ENCODE results near the gene BLNK.

Gene BLNK

DNA sequence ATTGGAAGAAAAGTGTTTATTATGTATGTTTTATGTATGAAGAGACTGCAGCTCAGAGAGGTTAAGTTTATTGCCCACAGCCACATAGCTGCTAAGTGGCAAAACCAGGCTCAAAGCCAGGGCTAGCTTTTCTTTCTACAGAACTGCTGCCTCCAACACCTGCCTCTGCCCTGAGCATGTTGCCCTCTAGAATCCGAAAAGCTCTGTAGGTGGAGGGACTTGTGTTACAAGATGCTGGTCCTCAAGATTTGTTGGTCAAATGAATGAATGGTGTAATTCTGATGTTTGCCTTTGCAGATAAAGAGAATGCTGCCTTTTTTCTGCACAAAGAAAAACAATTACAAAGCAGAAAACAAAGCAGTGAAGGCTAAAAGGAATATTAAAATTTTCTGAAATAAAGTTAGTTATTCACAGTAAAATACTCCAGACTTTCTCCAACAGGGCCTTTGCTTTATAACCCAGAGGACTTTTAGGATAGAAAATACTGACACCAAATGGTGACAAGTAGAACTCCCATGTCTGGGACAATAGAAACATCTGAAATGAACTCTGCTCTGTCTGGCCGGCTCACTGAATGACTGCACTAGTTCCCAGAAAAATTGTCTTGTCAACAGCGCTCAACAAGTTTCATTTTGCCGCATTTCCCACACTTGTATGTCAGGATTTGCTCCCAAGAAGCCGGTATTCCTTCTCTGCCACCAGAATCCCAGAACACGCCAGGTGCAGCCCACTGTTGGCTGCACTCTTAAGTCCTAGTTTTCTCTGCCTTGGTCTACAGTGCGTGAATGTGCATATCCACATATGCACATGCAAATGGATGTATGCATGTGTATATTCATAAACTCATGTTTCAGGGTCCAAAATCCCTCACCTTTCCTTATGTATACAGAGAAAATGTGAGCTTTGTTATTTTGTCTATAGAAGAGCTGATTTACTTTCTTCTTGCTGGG, 21.9 kb upstream of the BLNK start:
- TF ChIP-seq CTCF (IDR thresholded peaks at IDR 0.05; ENCODE audit: borderline replicate concordance, extremely low read depth, low read length, poor library complexity, severe bottlenecking) = peak; percentile 83
- no peak for TF ChIP-seq EZH2 (IDR thresholded peaks at IDR 0.05; ENCODE audit: borderline replicate concordance, low read depth, low read length, severe bottlenecking)
- H2AFZ ChIP-seq (ENCODE audit: low read depth, low read length) = peak overlapping the region; percentile 46; the same call in 1 of the 2 replicates
- no peak overlapping the region for H3K4me3 ChIP-seq (ENCODE audit: low read depth in 1 of 2, low read length in 2 of 2)
- peaks cover 62% of the 10 kb centered on the region for H3K4me1 ChIP-seq (ENCODE audit: insufficient read depth, low read length)
- no peaks in the 10 kb centered on the region for H3K9me3 ChIP-seq (ENCODE audit: insufficient read depth, low read length, severe bottlenecking)
- no peaks in the 10 kb centered on the region for H4K20me1 ChIP-seq (ENCODE audit: insufficient read depth, low read length)
- no peaks in the 10 kb centered on the region for H3K27me3 ChIP-seq (ENCODE audit: insufficient read depth, low read length, poor library complexity)
- H3K27ac ChIP-seq (ENCODE audit: low read length) = peak overlapping the region; percentile 92
- DNase-seq = peak; percentile 48
- peak; percentile 75 for ATAC-seq (ENCODE audit: insufficient read depth, low read depth)
- H3K36me3 ChIP-seq (ENCODE audit: insufficient read depth, low read length) = peaks cover 9% of the 10 kb centered on the region; the same call in 1 of the 2 replicates
- peak overlapping the region; percentile 7; the same call in 1 of the 2 replicates for H3K9ac ChIP-seq (ENCODE audit: low read depth, low read length)
- H3K79me2 ChIP-seq (ENCODE audit: insufficient read depth, low read length) = peaks cover 15% of the 10 kb centered on the region
- H3K4me2 ChIP-seq (ENCODE audit: insufficient read depth, low read length) = no peak overlapping the region

DNA sequence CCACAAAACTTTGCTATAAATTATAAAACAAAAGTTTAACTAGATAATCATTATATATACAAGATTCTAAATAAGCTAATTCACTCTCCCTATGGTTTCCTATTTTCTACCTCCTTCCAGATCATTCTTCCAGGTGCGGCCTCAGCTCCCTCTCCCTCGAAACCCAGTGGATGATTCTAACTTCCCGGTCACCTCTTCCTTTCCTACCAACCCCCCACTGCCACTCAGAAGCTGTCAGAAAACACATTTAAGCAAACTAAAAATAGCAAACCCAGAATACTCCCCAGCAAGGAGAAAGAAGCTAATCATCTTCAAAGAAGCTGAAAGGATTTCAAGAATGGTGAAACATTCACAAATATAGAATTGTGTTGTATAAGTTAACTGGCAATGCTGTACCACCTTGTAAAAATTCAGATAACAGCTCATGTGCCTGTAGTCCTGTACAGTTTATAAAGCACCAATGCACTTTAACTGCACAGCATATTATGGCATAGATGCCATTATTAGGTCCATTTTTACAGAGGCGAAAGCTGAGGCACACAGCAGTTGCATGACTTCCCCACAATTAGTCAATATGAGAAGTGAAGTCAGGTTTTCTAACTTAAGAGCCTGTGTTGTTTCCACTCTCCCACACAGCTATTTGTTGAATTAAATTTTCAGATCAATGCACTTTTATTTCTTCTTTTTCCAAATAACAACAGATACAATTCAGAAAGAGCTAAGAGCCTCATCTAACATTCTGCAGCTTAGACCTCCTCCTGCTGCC, 19.2 kb upstream of the BLNK start:
- no peak for DNase-seq
- H3K4me1 ChIP-seq (ENCODE audit: insufficient read depth, low read length) = peaks cover 48% of the 10 kb centered on the region
- H3K4me2 ChIP-seq (ENCODE audit: insufficient read depth, low read length) = no peak overlapping the region
- no peaks in the 10 kb centered on the region for H3K36me3 ChIP-seq (ENCODE audit: insufficient read depth, low read length)
- H2AFZ ChIP-seq (ENCODE audit: low read depth, low read length) = no peak overlapping the region
- no peaks in the 10 kb centered on the region for H3K27me3 ChIP-seq (ENCODE audit: insufficient read depth, low read length, poor library complexity)
- no peak overlapping the region for H3K9ac ChIP-seq (ENCODE audit: low read depth, low read length)
- H3K79me2 ChIP-seq (ENCODE audit: insufficient read depth, low read length) = no peaks in the 10 kb centered on the region
- H3K9me3 ChIP-seq (ENCODE audit: insufficient read depth, low read length, severe bottlenecking) = no peaks in the 10 kb centered on the region
- ATAC-seq (ENCODE audit: insufficient read depth, low read depth) = no peak
- TF ChIP-seq EZH2 (IDR thresholded peaks at IDR 0.05; ENCODE audit: borderline replicate concordance, low read depth, low read length, severe bottlenecking) = no peak
- no peak overlapping the region for H3K27ac ChIP-seq (ENCODE audit: low read length)
- no peak overlapping the region for H3K4me3 ChIP-seq (ENCODE audit: low read depth in 1 of 2, low read length in 2 of 2)
- H4K20me1 ChIP-seq (ENCODE audit: insufficient read depth, low read length) = no peaks in the 10 kb centered on the region

- Histone ChIP-seq H2AFZ (ENCODE audit: low read depth, low read length) (no peak overlapping the region), H3K4me1 (ENCODE audit: insufficient read depth, low read length) (peaks cover 36% of the 10 kb centered on the region), H3K79me2 (ENCODE audit: insufficient read depth, low read length) (no peaks in the 10 kb centered on the region), H3K9me3 (ENCODE audit: insufficient read depth, low read length, severe bottlenecking) (no peaks in the 10 kb centered on the region), H3K27ac (ENCODE audit: low read length) (no peak overlapping the region), H3K27me3 (ENCODE audit: insufficient read depth, low read length, poor library complexity) (no peaks in the 10 kb centered on the region), H3K9ac (ENCODE audit: low read depth, low read length) (no peak overlapping the region), H3K4me3 (ENCODE audit: low read depth in 1 of 2, low read length in 2 of 2) (no peak overlapping the region), H3K4me2 (ENCODE audit: insufficient read depth, low read length) (no peak overlapping the region), H3K36me3 (ENCODE audit: insufficient read depth, low read length) (no peaks in the 10 kb centered on the region), H4K20me1 (ENCODE audit: insufficient read depth, low read length) (no peaks in the 10 kb centered on the region)
- no peak for ATAC-seq (ENCODE audit: insufficient read depth, low read depth)
- DNase-seq = no peak
- TF ChIP-seq EZH2 (IDR thresholded peaks at IDR 0.05; ENCODE audit: borderline replicate concordance, low read depth, low read length, severe bottlenecking) (no peak), CTCF (IDR thresholded peaks at IDR 0.05; ENCODE audit: borderline replicate concordance, extremely low read depth, low read length, poor library complexity, severe bottlenecking) (no peak)
Observed at GRCh38 chr10:96289218-96289910, 18.0 kb upstream of the BLNK start.

Data from DND-41 (cell line).